Naive thymus-derived CD4-positive, alpha-beta T cell (primary cell): Measurements from ENCODE around the gene TAB2. TPM values are rescaled to one million over a fixed set of nuclear protein-coding genes. Genes with fewer than 3 reads are reported as not detected.

Experiments used
- ATAC-seq: fragments of 150-1000 bp; cut with Tn5 transposase; 2 replicates; pipeline ENCODE4 v1.10.0; 2021; ENCODE audit warnings: mild to moderate bottlenecking, moderate library complexity
- CTCF ChIA-PET: fragments of 350-600 bp; sonication (Branson Sonifier 250); formaldehyde crosslinking; loops from one replicate; lab custom pipeline; 2021; ENCODE audit warnings: antibody characterized with exemption; lab: Charles Lee
- POLR2A ChIA-PET: fragments of 350-600 bp; sonication (Branson Sonifier 250); formaldehyde crosslinking; loops from one replicate; lab custom pipeline; 2021; ENCODE audit warnings: antibody characterized with exemption, inconsistent platforms; lab: Charles Lee
- DNase-seq, 9 donors: peaks; one replicate each; pipeline versions ENCODE4 v3.0.0 to v3.0.0-alpha.2; 2020 to 2022; ENCODE audit warnings: mixed read lengths in 1 of 9
- H3K27ac ChIP-seq: one replicate; pipeline ENCODE4 v1.7.0; 2013; ENCODE audit warnings: mild to moderate bottlenecking, low read depth, low read length, moderate library complexity
- H3K27me3 ChIP-seq, 2 donors: one replicate each; pipeline ENCODE4 v1.7.0; 2013; ENCODE audit warnings: low read length in 2 of 2, mild to moderate bottlenecking in 2 of 2, moderate library complexity in 2 of 2; ENCODE audit not compliant: control insufficient read depth in 2 of 2, insufficient read depth in 2 of 2
- H3K36me3 ChIP-seq, 3 experiments: 1 replicate in 2 of 3; 2 replicates in 1 of 3; pipeline ENCODE4 v1.7.0; 2013; ENCODE audit warnings: low read length in 3 of 3, mild to moderate bottlenecking in 3 of 3, moderate library complexity in 1 of 3; ENCODE audit not compliant: insufficient read depth in 3 of 3, control insufficient read depth in 2 of 3
- H3K4me1 ChIP-seq, 2 donors: one replicate each; pipeline ENCODE4 v1.7.0; 2013; ENCODE audit warnings: low read length in 2 of 2, mild to moderate bottlenecking in 2 of 2, moderate library complexity in 1 of 2; ENCODE audit not compliant: control insufficient read depth in 2 of 2, insufficient read depth in 2 of 2
- H3K4me3 ChIP-seq: 2 replicates; pipeline ENCODE4 v1.7.0; 2013; ENCODE audit warnings: mild to moderate bottlenecking, low read length
- H3K9me3 ChIP-seq, 3 experiments: 1 replicate in 2 of 3; 2 replicates in 1 of 3; pipeline ENCODE4 v1.7.0; 2013; ENCODE audit warnings: low read length in 3 of 3; ENCODE audit not compliant: control insufficient read depth in 2 of 3
- H3K27ac Mint-ChIP-seq, 9 donors: one replicate each; pipeline ENCODE4 v1.8.0; 2020 to 2022; ENCODE audit warnings: mixed read lengths in 9 of 9, mild to moderate bottlenecking in 8 of 9, moderate library complexity in 5 of 9, inconsistent platforms in 2 of 9
- H3K27me3 Mint-ChIP-seq, 5 donors: one replicate each; pipeline ENCODE4 v1.8.0; 2021 to 2022; ENCODE audit warnings: mixed read lengths in 5 of 5, mild to moderate bottlenecking in 1 of 5
- H3K36me3 Mint-ChIP-seq, 5 donors: one replicate each; pipeline ENCODE4 v1.8.0; 2020 to 2022; ENCODE audit warnings: mixed read lengths in 5 of 5, mild to moderate bottlenecking in 3 of 5, inconsistent platforms in 1 of 5
- H3K4me1 Mint-ChIP-seq, 7 donors: one replicate each; pipeline ENCODE4 v1.8.0; 2020 to 2022; ENCODE audit warnings: mixed read lengths in 7 of 7, mild to moderate bottlenecking in 3 of 7, inconsistent platforms in 1 of 7
- H3K4me3 Mint-ChIP-seq, 10 donors: one replicate each; pipeline ENCODE4 v1.8.0; 2020 to 2022; ENCODE audit warnings: mild to moderate bottlenecking in 10 of 10, mixed read lengths in 10 of 10, moderate library complexity in 6 of 10, inconsistent platforms in 2 of 10
- H3K9me3 Mint-ChIP-seq, 11 donors: one replicate each; pipeline ENCODE4 v1.8.0; 2020 to 2022; ENCODE audit warnings: mixed read lengths in 11 of 11, mild to moderate bottlenecking in 4 of 11, inconsistent platforms in 1 of 11, moderate library complexity in 1 of 11
- intact Hi-C, 2 donors: fragments of 100-400 bp; cut with micrococcal nuclease; formaldehyde crosslinking; loops; one replicate each; pipeline ENCODE4 v1.15.1; 2023
- polyA plus RNA-seq, 2 donors: library from polyadenylated mRNA; unstranded; fragments of 300-500 nt; fragmentation: Illumina TruSeq; gene quantifications; one replicate each; pipeline ENCODE4 v1.2.3, GENCODE V29; 2021
- total RNA-seq, 6 experiments: library from RNA in 5 of 6; stranded (reverse) in 5 of 6; gene quantifications; 1 replicate in 5 of 6; 2 replicates in 1 of 6; pipeline ENCODE4 v1.2.3 and lab custom pipeline; 2021 to 2026

Gene TAB2
- total and polyA plus RNA-seq, 7 experiments from 2014 or later = 15.7 to 234 (median 106) TPM

- Mint-ChIP-seq H3K4me3 (no peak overlapping the region), H3K4me1 (peaks cover 0 to 11% (median 0%) of the 10 kb centered on the region in 7 donors), H3K27ac (no peak overlapping the region), H3K36me3 (peaks cover 0 to 6% (median 0%) of the 10 kb centered on the region in 5 donors), H3K9me3 (peaks cover 0 to 4% (median 0%) of the 10 kb centered on the region in 11 donors), H3K27me3 (no peaks in the 10 kb centered on the region)
- Histone ChIP-seq H3K9me3 (no peaks in the 10 kb centered on the region), H3K27ac (no peak overlapping the region), H3K36me3 (no peaks in the 10 kb centered on the region), H3K4me1 (no peaks in the 10 kb centered on the region), H3K27me3 (no peaks in the 10 kb centered on the region), H3K4me3 (no peak overlapping the region)
- ChIA-PET CTCF (no interaction called here), POLR2A (interaction anchor here (1.5 kb wide), 1 partner anchor 19 kb away, joined by 3 read pairs; no protein-coding TSS in a partner anchor)
- ATAC-seq = no peak
- intact Hi-C loops = no loop called here
- no peak for DNase-seq
These were observed 14.0 kb upstream of the TAB2 start for GRCh38 chr6:149303468-149303867.

- Histone ChIP-seq H3K9me3 (no peaks in the 10 kb centered on the region), H3K4me1 (no peaks in the 10 kb centered on the region), H3K27ac (no peak overlapping the region), H3K27me3 (no peaks in the 10 kb centered on the region), H3K4me3 (no peak overlapping the region), H3K36me3 (no peaks in the 10 kb centered on the region)
- Mint-ChIP-seq H3K27ac (no peak overlapping the region), H3K4me1 (peaks cover 0 to 8% (median 0%) of the 10 kb centered on the region in 7 donors), H3K9me3 (peaks cover 0 to 6% (median 0%) of the 10 kb centered on the region in 11 donors), H3K36me3 (peaks cover 0 to 9% (median 0%) of the 10 kb centered on the region in 5 donors), H3K4me3 (no peak overlapping the region), H3K27me3 (no peaks in the 10 kb centered on the region)
- ChIA-PET POLR2A (interaction anchor here (0.6 kb wide), 1 partner anchor 11 kb away, joined by 3 read pairs; no protein-coding TSS in a partner anchor), CTCF (no interaction called here)
- ATAC-seq (no peak), DNase-seq (no peak)
- intact Hi-C loops = no loop called here
These were observed 12.1 kb upstream of the TAB2 start for GRCh38 chr6:149305372-149305771.

GRCh38 chr6:149306967-149307366, 10.5 kb upstream of the TAB2 start:
- H3K4me1 ChIP-seq = no peaks in the 10 kb centered on the region
- no peak overlapping the region for H3K27ac ChIP-seq
- no peaks in the 10 kb centered on the region for H3K27me3 ChIP-seq
- Mint-ChIP-seq H3K4me1 (peaks cover 0 to 8% (median 0%) of the 10 kb centered on the region in 7 donors), H3K4me3 (no peak overlapping the region), H3K27me3 (no peaks in the 10 kb centered on the region), H3K27ac (no peak overlapping the region), H3K36me3 (peaks cover 0 to 8% (median 0%) of the 10 kb centered on the region in 5 donors), H3K9me3 (peaks cover 0 to 8% (median 0%) of the 10 kb centered on the region in 11 donors)
- H3K4me3 ChIP-seq = no peak overlapping the region
- intact Hi-C loops = no loop called here
- no peak for ATAC-seq
- H3K9me3 ChIP-seq = no peaks in the 10 kb centered on the region
- ChIA-PET POLR2A (no interaction called here), CTCF (no interaction called here)
- DNase-seq = no peak
- no peaks in the 10 kb centered on the region for H3K36me3 ChIP-seq

- no peak overlapping the region for H3K27ac Mint-ChIP-seq
- ATAC-seq = no peak
- CTCF ChIA-PET = no interaction called here
These were observed 6.2 kb upstream of the TAB2 start for GRCh38 chr6:149311293-149311692.

GRCh38 chr6:149311766-149312165, 5.7 kb upstream of the TAB2 start:
- ChIA-PET POLR2A (no interaction called here), CTCF (no interaction called here)
- H3K27ac ChIP-seq = no peak overlapping the region
- intact Hi-C loops = no loop called here
- H3K9me3 ChIP-seq = no peaks in the 10 kb centered on the region
- Mint-ChIP-seq H3K4me3 (no peak overlapping the region), H3K27me3 (no peaks in the 10 kb centered on the region), H3K9me3 (peaks cover 0 to 13% (median 0%) of the 10 kb centered on the region in 11 donors), H3K36me3 (peaks cover 0 to 18% (median 0%) of the 10 kb centered on the region in 5 donors), H3K27ac (no peak overlapping the region), H3K4me1 (peaks cover 3 to 28% (median 16%) of the 10 kb centered on the region in 7 donors)
- H3K36me3 ChIP-seq = no peaks in the 10 kb centered on the region
- H3K4me3 ChIP-seq = no peak overlapping the region
- H3K4me1 ChIP-seq = peaks cover 4 to 5% of the 10 kb centered on the region in 2 donors
- H3K27me3 ChIP-seq = no peaks in the 10 kb centered on the region
- DNase-seq (no peak), ATAC-seq (no peak)

More at GRCh38 chr6:149311293-149311692, 6.2 kb upstream of the TAB2 start:
- Mint-ChIP-seq H3K36me3 (peaks cover 0 to 18% (median 0%) of the 10 kb centered on the region in 5 donors), H3K4me3 (no peak overlapping the region), H3K4me1 (peaks cover 3 to 28% (median 15%) of the 10 kb centered on the region in 7 donors), H3K9me3 (peaks cover 0 to 13% (median 0%) of the 10 kb centered on the region in 11 donors), H3K27me3 (no peaks in the 10 kb centered on the region)
- POLR2A ChIA-PET = no interaction called here
- no peak overlapping the region for H3K27ac ChIP-seq
- H3K4me3 ChIP-seq = no peak overlapping the region
- H3K36me3 ChIP-seq = no peaks in the 10 kb centered on the region
- DNase-seq = no peak
- intact Hi-C loops = no loop called here
- H3K27me3 ChIP-seq = no peaks in the 10 kb centered on the region
- H3K9me3 ChIP-seq = no peaks in the 10 kb centered on the region
- peaks cover 2 to 3% of the 10 kb centered on the region in 2 donors for H3K4me1 ChIP-seq

- no peaks in the 10 kb centered on the region for H3K9me3 ChIP-seq
- Mint-ChIP-seq H3K36me3 (peaks cover 0 to 18% (median 0%) of the 10 kb centered on the region in 5 donors), H3K9me3 (peaks cover 0 to 11% (median 0%) of the 10 kb centered on the region in 11 donors), H3K27ac (peak overlapping the region in 2 of 9 donors; percentile 13 to 21), H3K27me3 (no peaks in the 10 kb centered on the region), H3K4me1 (peaks cover 3 to 28% (median 16%) of the 10 kb centered on the region in 7 donors), H3K4me3 (no peak overlapping the region)
- ATAC-seq (no peak), DNase-seq (no peak)
- peaks cover 4 to 5% of the 10 kb centered on the region in 2 donors for H3K4me1 ChIP-seq
- H3K27me3 ChIP-seq = no peaks in the 10 kb centered on the region
- ChIA-PET POLR2A (no interaction called here), CTCF (interaction anchor here (0.5 kb wide), 1 partner anchor 100 kb away, joined by 3 read pairs; no protein-coding TSS in a partner anchor)
- H3K36me3 ChIP-seq = peaks cover 0 to 4% (median 0%) of the 10 kb centered on the region in 3 experiments
- H3K27ac ChIP-seq = no peak overlapping the region
- H3K4me3 ChIP-seq = no peak overlapping the region
- intact Hi-C loops = no loop called here
These were observed 4.4 kb upstream of the TAB2 start for GRCh38 chr6:149313070-149313469.

GRCh38 chr6:149313861-149314260, 3.7 kb upstream of the TAB2 start:
- Mint-ChIP-seq H3K36me3 (peaks cover 0 to 23% (median 0%) of the 10 kb centered on the region in 5 donors), H3K9me3 (peaks cover 0 to 11% (median 0%) of the 10 kb centered on the region in 11 donors), H3K27ac (peak overlapping the region in 3 of 9 donors; percentile 4 to 29 (median 21)), H3K4me3 (peak overlapping the region in 1 of 10 donors; percentile 21), H3K27me3 (no peaks in the 10 kb centered on the region), H3K4me1 (peaks cover 8 to 28% (median 20%) of the 10 kb centered on the region in 7 donors)
- ChIA-PET POLR2A (no interaction called here), CTCF (no interaction called here)
- H3K36me3 ChIP-seq = peaks cover 0 to 5% (median 0%) of the 10 kb centered on the region in 3 experiments
- H3K27ac ChIP-seq = no peak overlapping the region
- ATAC-seq (no peak), DNase-seq (no peak)
- intact Hi-C loops = loop anchor here in 1 of 2 donors (2.0 kb wide), 1 partner anchor 29 kb away; no protein-coding TSS in a partner anchor
- peaks cover 4 to 5% of the 10 kb centered on the region in 2 donors for H3K4me1 ChIP-seq
- no peaks in the 10 kb centered on the region for H3K27me3 ChIP-seq
- no peak overlapping the region for H3K4me3 ChIP-seq
- no peaks in the 10 kb centered on the region for H3K9me3 ChIP-seq
